H9 (cell line): ENCODE data around the gene NPTN. TPM values are rescaled to one million over a fixed set of nuclear protein-coding genes. Genes with fewer than 3 reads are reported as not detected.

ENCODE experiments used
- DNase-seq: peaks from one replicate; pipeline ENCODE4 v3.0.0-alpha.2; 2017
- H2AFZ ChIP-seq: one replicate; pipeline ENCODE4 v1.6.1; 2013; ENCODE audit warnings: mild to moderate bottlenecking, low read length, control low read depth, moderate library complexity
- H2AK5ac ChIP-seq: 2 replicates; pipeline ENCODE4 v1.6.1; 2013; ENCODE audit warnings: low read length, control low read depth, mixed read lengths; ENCODE audit not compliant: insufficient read length
- H2BK120ac ChIP-seq: one replicate; pipeline ENCODE4 v1.6.1; 2013; ENCODE audit warnings: low read depth, mild to moderate bottlenecking, low read length, control low read depth, inconsistent platforms; ENCODE audit not compliant: poor library complexity, severe bottlenecking
- H2BK12ac ChIP-seq: 2 replicates; pipeline ENCODE4 v1.6.1; 2013; ENCODE audit warnings: low read length, control low read depth, mixed read lengths, low read depth; ENCODE audit not compliant: insufficient read length
- H2BK15ac ChIP-seq: 2 replicates; pipeline ENCODE4 v1.6.1; 2013; ENCODE audit warnings: low read depth, low read length, control low read depth
- H2BK20ac ChIP-seq: one replicate; pipeline ENCODE4 v1.6.1; 2013; ENCODE audit warnings: low read depth, mild to moderate bottlenecking, low read length, control low read depth, inconsistent platforms; ENCODE audit not compliant: poor library complexity, severe bottlenecking
- H2BK5ac ChIP-seq: 2 replicates; pipeline ENCODE4 v1.6.1; 2013; ENCODE audit warnings: low read length, control low read depth, mixed read lengths; ENCODE audit not compliant: insufficient read length
- H3K14ac ChIP-seq: 2 replicates; pipeline ENCODE4 v1.6.1; 2013; ENCODE audit warnings: low read length, control low read depth; ENCODE audit not compliant: insufficient read depth
- H3K18ac ChIP-seq: 2 replicates; pipeline ENCODE4 v1.6.1; 2013; ENCODE audit warnings: low read depth, mild to moderate bottlenecking, mixed read lengths, low read length, control low read depth; ENCODE audit not compliant: insufficient read length
- H3K23ac ChIP-seq: 2 replicates; pipeline ENCODE4 v1.6.1; 2013; ENCODE audit warnings: low read length, control low read depth, mixed read lengths, low read depth; ENCODE audit not compliant: insufficient read length
- H3K23me2 ChIP-seq: 2 replicates; pipeline ENCODE4 v1.6.1; 2013; ENCODE audit warnings: low read depth, mild to moderate bottlenecking, mixed read lengths, low read length, control low read depth; ENCODE audit not compliant: insufficient read length, poor library complexity, severe bottlenecking
- H3K27ac ChIP-seq: 2 replicates; pipeline ENCODE4 v1.5.1; 2013; ENCODE audit warnings: low read length, control low read depth, mixed read lengths, low read depth; ENCODE audit not compliant: insufficient read length
- H3K27me3 ChIP-seq: 2 replicates; pipeline ENCODE4 v1.6.1; 2013; ENCODE audit warnings: low read length, control low read depth, inconsistent platforms; ENCODE audit not compliant: insufficient read depth
- H3K4ac ChIP-seq: 2 replicates; pipeline ENCODE4 v1.6.1; 2013; ENCODE audit warnings: low read depth, mild to moderate bottlenecking, control low read depth, inconsistent platforms, low read length, moderate library complexity
- H3K4me1 ChIP-seq: 2 replicates; pipeline ENCODE4 v1.6.1; 2013; ENCODE audit warnings: low read length, control low read depth, inconsistent platforms; ENCODE audit not compliant: insufficient read depth
- H3K4me2 ChIP-seq: 2 replicates; pipeline ENCODE4 v1.6.1; 2013; ENCODE audit warnings: low read length, control low read depth, mixed read lengths; ENCODE audit not compliant: insufficient read length, insufficient read depth
- H3K56ac ChIP-seq: 2 replicates; pipeline ENCODE4 v1.6.1; 2013; ENCODE audit warnings: low read depth, mild to moderate bottlenecking, mixed read lengths, low read length, control low read depth; ENCODE audit not compliant: insufficient read length
- H3K79me1 ChIP-seq: 2 replicates; pipeline ENCODE4 v1.6.1; 2013; ENCODE audit warnings: low read depth, mild to moderate bottlenecking, moderate library complexity, low read length, control low read depth, inconsistent platforms; ENCODE audit not compliant: insufficient read depth, poor library complexity, severe bottlenecking
- H3K79me2 ChIP-seq: 2 replicates; pipeline ENCODE4 v1.6.1; 2013; ENCODE audit warnings: low read length, control low read depth, inconsistent platforms; ENCODE audit not compliant: insufficient read depth
- H3K9ac ChIP-seq: 2 replicates; pipeline ENCODE4 v1.6.1; 2013; ENCODE audit warnings: low read length, control low read depth, mixed read lengths; ENCODE audit not compliant: insufficient read length; ENCODE audit errors: extremely low read depth
- H3K9me3 ChIP-seq: one replicate; pipeline ENCODE4 v1.6.1; 2013; ENCODE audit warnings: low read depth, low read length, inconsistent platforms; ENCODE audit not compliant: control insufficient read depth
- H3T11ph ChIP-seq: one replicate; pipeline ENCODE4 v1.6.1; 2013; ENCODE audit warnings: mild to moderate bottlenecking, low read length, control low read depth, inconsistent platforms
- H4K20me1 ChIP-seq: one replicate; pipeline ENCODE4 v1.6.1; 2013; ENCODE audit not compliant: control insufficient read depth, insufficient read length, insufficient read depth
- H4K5ac ChIP-seq: 2 replicates; pipeline ENCODE4 v1.6.1; 2013; ENCODE audit warnings: low read depth, mild to moderate bottlenecking, mixed read lengths, low read length, control low read depth; ENCODE audit not compliant: insufficient read length
- H4K8ac ChIP-seq: replicated peaks from 2 replicates; pipeline ENCODE4 v1.6.1; 2013; ENCODE audit warnings: low read length, control low read depth, mixed read lengths, low read depth; ENCODE audit not compliant: insufficient read length
- H4K91ac ChIP-seq: 2 replicates; pipeline ENCODE4 v1.6.1; 2013; ENCODE audit warnings: low read depth, mild to moderate bottlenecking, moderate library complexity, mixed read lengths, low read length, control low read depth; ENCODE audit not compliant: insufficient read length
- H3K27ac Mint-ChIP-seq, 3 experiments: 2 replicates in 2 of 3; 3 replicates in 1 of 3; pipeline ENCODE4 v1.8.0; 2020 to 2021; ENCODE audit warnings: mixed read lengths in 3 of 3, mild to moderate bottlenecking in 1 of 3, moderate library complexity in 1 of 3
- H3K27me3 Mint-ChIP-seq: 2 replicates; pipeline ENCODE4 v1.8.0; 2021; ENCODE audit warnings: low read depth, mild to moderate bottlenecking, moderate library complexity, mixed read lengths
- H3K36me3 Mint-ChIP-seq, 3 experiments: 2 replicates in 2 of 3; 3 replicates in 1 of 3; pipeline ENCODE4 v1.8.0; 2020 to 2021; ENCODE audit warnings: low read depth in 3 of 3, mixed read lengths in 3 of 3; ENCODE audit not compliant: insufficient read depth in 1 of 3
- H3K4me1 Mint-ChIP-seq, 2 experiments: 2 replicates each; pipeline ENCODE4 v1.8.0; 2020; ENCODE audit warnings: mixed read lengths in 2 of 2
- H3K4me3 Mint-ChIP-seq, 2 experiments: 2 replicates in 1 of 2; 3 replicates in 1 of 2; pipeline ENCODE4 v1.8.0; 2020 to 2021; ENCODE audit warnings: mild to moderate bottlenecking in 2 of 2, mixed read lengths in 2 of 2, moderate library complexity in 1 of 2
- H3K9me3 Mint-ChIP-seq, 2 experiments: 2 replicates in 1 of 2; 3 replicates in 1 of 2; pipeline ENCODE4 v1.8.0; 2020; ENCODE audit warnings: mild to moderate bottlenecking in 2 of 2, mixed read lengths in 2 of 2, moderate library complexity in 1 of 2
- WGBS: extraction: QIAGEN DNeasy Blood & Tissue Kit; methylation state at CpG from one replicate; pipeline ENCODE4 v1.1.7; 2013; ENCODE audit warnings: missing lambda C conversion rate, low lambda C conversion rate, mixed read lengths; ENCODE audit not compliant: insufficient read length; ENCODE audit errors: extremely low coverage; 5-methylcytosine and 5-hydroxymethylcytosine counted together
- total RNA-seq: library from RNA; stranded (reverse); gene quantifications from 2 replicates; pipeline ENCODE4 v1.2.1, GENCODE V29; 2021
- TF ChIP-seq, protein P1 (sequence below): fragments of 200-600 bp; sonication (generic); conservative IDR thresholded peaks from 3 replicates; pipeline ENCODE4 v1.8.0; 2021; ENCODE audit warnings: antibody characterized with exemption, mild to moderate bottlenecking

NPTN gene
- total RNA-seq, 1 experiment from 2014 or later: 89.1 TPM

- no peak overlapping the region for H3T11ph ChIP-seq
- no peak overlapping the region for H4K8ac ChIP-seq
- no peak overlapping the region for H3K4me2 ChIP-seq
- H3K27me3 ChIP-seq: no peaks in the 10 kb centered on the region; the same call in 1 of the 2 replicates
- Mint-ChIP-seq H3K4me1 (peaks cover 36 to 39% of the 10 kb centered on the region in 2 experiments), H3K27me3 (no peaks in the 10 kb centered on the region), H3K9me3 (no peaks in the 10 kb centered on the region; a peak in 1 of 5 replicates), H3K27ac (peak overlapping the region in 1 of 3 experiments; percentile 19; a peak in 2 of 7 replicates), H3K4me3 (no peak overlapping the region), H3K36me3 (peaks cover 0 to 4% (median 0%) of the 10 kb centered on the region in 3 experiments; a peak in 1 of 7 replicates)
- H2BK5ac ChIP-seq: no peak overlapping the region
- peaks cover 24% of the 10 kb centered on the region for H3K79me1 ChIP-seq
- no peak overlapping the region for H2BK12ac ChIP-seq
- no peak overlapping the region for H2BK120ac ChIP-seq
- no peak overlapping the region for H2BK15ac ChIP-seq
- no peak overlapping the region for H4K5ac ChIP-seq
- TF ChIP-seq, protein P1, sequence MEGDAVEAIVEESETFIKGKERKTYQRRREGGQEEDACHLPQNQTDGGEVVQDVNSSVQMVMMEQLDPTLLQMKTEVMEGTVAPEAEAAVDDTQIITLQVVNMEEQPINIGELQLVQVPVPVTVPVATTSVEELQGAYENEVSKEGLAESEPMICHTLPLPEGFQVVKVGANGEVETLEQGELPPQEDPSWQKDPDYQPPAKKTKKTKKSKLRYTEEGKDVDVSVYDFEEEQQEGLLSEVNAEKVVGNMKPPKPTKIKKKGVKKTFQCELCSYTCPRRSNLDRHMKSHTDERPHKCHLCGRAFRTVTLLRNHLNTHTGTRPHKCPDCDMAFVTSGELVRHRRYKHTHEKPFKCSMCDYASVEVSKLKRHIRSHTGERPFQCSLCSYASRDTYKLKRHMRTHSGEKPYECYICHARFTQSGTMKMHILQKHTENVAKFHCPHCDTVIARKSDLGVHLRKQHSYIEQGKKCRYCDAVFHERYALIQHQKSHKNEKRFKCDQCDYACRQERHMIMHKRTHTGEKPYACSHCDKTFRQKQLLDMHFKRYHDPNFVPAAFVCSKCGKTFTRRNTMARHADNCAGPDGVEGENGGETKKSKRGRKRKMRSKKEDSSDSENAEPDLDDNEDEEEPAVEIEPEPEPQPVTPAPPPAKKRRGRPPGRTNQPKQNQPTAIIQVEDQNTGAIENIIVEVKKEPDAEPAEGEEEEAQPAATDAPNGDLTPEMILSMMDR: no peak
- no peaks in the 10 kb centered on the region for H4K20me1 ChIP-seq
- H3K23me2 ChIP-seq: no peaks in the 10 kb centered on the region
- H3K56ac ChIP-seq: no peak overlapping the region
- H3K14ac ChIP-seq: no peak overlapping the region
- no peak for DNase-seq
- no peak overlapping the region for H3K23ac ChIP-seq
- H3K4me1 ChIP-seq: peaks cover 17% of the 10 kb centered on the region; the same call in 1 of the 2 replicates
- WGBS: no CpG with 5 or more reads among the region's 2 CpGs
- H3K18ac ChIP-seq: no peak overlapping the region
- H3K4ac ChIP-seq: no peak overlapping the region
- no peak overlapping the region for H4K91ac ChIP-seq
- no peaks in the 10 kb centered on the region for H3K9me3 ChIP-seq
- no peak overlapping the region for H2AK5ac ChIP-seq
- H3K79me2 ChIP-seq: peaks cover 21% of the 10 kb centered on the region; the same call in 1 of the 2 replicates
- H2AFZ ChIP-seq: no peak overlapping the region
- H3K9ac ChIP-seq: no peak overlapping the region
- no peak overlapping the region for H3K27ac ChIP-seq
- no peak overlapping the region for H2BK20ac ChIP-seq
Observed at GRCh38 chr15:73602992-73603391, 30.2 kb downstream of the NPTN start.
